DMS 273 (cell line): Measurements from ENCODE around the gene SLC17A8.
"Not testable (repeated sequence)": the region's sequence is repeated elsewhere in the genome, so short reads cannot be mapped to it uniquely, and the experiment has no call there.

ENCODE experiments used
- DNase-seq: peaks from one replicate; lab custom pipeline; 2025; ENCODE audit not compliant: unreplicated experiment; lab: John Stamatoyannopoulos, UW

SLC17A8 gene

DNA sequence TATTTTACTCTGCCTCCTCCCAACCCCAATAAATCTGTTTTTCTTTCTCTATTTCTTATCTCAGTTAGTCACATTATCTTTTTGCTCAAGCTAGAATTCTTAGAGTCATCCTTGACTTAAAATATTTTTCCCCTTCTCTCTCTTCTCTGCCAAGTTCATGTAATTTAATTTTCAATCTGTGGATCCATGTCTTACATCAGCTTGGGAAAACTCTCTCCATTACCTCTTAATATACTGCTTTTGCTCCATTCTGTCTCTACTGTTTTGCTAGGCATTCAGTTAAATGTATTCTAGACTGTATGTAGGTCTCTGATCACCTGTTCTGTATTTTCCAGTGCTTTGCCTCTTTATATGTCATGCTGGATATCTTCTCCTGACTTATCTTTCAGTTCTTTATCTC, 65.8 kb downstream of the SLC17A8 start:
- DNase-seq, result no peak

DNA sequence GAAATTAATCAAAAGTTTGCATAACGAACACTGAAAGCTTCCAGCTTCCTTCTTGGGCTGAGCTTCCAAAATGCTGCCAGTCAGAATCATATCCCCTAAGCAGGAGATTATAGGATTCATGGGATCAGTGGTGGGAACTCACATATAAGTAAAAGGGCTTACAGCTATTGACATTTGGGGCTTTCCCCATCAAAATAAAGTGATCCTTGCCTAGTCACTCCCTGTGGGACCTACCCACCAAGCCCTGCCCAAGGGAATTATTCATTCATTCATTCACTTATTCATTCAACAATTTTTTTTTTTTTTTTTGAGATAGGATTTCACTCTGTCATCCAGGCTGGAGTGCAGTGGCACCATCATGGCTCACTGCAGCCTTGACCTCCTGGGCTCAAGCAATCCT, 69.3 kb downstream of the SLC17A8 start:
- no peak for DNase-seq

DNA sequence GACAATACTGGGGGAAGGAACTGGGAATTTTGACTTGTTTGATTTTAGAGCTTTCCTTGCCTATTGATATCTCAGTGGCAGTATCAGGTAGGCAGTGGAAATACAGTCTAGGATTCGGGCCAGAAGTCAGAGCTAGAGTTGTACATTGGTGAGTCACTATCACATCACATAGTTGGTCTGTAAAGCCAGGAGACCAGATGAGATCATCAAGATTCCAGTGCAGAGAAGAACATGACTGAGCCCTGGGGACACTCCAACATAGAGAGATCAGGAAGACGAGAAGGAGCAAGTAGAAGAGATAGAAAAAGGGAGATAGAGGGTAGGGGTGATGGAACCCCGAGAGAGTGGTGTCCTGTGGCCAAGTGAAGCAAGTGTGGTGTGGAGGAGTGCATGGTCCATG, 70.2 kb downstream of the SLC17A8 start:
- no peak for DNase-seq

DNA sequence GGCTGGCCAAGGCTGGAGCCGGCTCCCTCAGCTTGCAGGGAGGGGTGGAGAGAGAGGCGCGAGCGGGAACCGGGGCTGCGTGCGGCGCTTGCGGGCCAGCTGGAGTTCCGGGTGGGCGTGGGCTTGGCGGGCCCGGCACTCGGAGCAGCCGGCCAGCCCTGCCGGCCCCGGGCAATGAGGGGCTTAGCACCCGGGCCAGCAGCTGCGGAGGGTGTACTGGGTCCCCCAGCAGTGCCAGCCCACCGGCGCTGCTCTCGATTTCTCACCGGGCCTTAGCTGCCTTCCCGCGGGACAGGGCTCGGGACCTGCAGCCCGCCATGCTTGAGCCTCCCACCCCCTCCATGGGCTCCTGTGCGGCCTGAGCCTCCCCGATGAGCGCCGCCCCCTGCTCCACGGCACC, 73.4 kb downstream of the SLC17A8 start:
- DNase-seq, result not testable (repeated sequence)

DNA sequence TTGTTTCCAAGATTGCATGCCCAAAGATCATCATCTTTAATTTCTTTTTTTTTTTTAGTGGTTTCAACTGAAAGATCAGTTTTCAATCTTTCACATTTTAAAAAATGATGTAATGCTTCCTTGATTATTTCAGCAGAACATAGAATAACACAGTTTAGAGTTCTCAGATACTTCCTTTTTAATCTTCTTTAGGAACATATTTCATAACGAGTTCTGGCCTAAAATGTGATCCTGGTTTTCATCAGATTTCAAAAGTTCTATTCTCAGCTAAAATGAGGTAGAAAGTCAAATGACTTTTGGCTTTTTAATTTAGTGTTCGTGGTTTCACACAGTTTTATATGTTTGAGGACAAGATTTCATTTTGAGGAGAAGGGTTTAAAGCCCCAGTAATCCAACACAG, 76.8 kb downstream of the SLC17A8 start:
- no peak for DNase-seq

DNA sequence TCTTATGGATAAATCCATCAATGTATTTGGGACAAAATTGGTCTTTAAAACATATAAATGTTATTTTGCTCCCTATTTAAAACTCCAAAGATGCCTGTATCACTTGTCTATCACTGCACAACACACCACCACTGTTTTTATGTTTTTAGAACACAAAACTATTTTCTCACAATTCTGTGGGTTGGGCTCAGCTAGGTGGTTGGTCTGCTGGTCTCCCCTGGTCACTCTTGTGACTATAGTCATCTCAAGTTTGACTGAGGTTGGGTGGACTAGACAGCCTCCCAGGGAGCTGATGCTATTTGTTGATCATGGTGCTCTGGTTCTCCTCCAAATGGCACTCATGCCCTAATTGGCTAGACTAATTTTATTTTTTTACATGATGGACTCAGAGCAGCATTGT, 77.3 kb downstream of the SLC17A8 start:
- DNase-seq, result no peak

DNA sequence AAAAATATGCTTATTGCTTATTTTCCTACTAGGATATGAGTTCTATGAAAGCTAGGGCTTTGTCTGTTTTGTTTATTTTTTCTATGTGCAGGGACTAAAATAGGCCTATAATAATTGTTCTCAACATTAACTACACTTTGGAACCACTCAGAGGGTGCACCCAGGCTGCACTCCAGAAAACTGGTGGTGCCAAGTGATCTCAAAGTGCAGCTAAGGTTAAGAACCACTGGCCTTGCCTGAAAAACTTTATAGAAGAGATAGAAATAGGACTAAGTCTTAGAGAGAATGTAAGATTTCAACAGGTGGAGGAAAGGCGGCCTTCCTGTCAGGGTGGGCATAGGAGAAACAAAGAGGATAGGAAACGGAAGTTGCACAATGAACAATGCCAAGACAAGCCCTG, 79.1 kb downstream of the SLC17A8 start:
- DNase-seq, result no peak

DNA sequence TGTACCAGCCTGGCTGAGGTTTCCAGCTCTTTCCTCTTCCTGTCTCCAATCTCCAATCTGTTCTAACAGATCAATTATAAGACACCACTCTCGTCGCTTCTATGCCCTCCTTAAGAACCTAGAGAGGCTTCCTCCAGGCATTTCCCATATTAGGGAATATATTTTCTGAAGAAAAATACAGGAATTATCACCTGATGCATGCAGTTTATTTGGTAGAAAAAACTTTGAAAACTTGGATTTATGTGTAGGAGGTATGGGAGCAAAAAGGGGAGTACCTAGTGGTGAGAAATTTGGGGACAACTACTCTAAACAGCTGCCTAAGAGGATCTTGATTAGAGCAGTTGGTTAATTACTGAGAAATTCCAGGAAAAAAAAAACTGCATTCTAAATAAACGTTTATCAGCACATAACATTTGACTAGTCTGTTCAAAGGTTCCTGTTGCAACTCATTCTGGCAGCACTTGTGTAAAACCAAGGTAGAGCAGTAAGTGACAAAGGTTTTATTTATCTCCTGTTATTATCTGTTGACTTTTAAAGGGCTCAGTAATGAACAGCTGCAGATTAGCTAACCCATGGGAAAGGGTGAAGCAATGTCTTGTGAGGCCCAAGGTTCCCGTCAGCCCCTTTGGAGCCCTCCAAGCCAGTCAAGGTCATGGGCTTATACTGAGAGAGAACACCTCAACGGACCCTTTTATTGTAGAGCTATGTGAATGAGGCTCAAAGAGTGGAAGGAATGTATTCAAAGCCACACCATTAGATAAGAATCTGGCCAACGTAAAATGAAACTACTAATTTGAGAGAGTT, 80.4 kb downstream of the SLC17A8 start:
- no peak for DNase-seq

DNA sequence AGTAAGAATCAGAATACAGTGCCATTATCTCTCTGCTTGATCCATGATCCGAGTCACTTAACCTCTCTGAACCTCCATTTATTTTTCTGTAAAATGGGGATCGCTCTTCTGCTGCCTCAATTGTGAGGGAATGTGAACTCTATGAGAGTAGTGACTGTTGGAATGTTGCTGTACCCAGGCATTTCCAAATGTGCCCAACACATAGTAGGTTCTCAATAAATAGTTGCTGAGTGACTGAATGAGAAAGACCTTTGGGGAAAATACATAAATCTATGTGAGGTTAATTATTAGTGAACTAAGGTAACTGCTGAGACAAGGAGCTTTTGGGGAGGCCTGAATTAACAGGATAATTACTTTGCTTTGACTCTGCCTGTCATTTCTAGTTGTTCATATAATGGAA, 82.9 kb downstream of the SLC17A8 start:
- DNase-seq, result no peak

DNA sequence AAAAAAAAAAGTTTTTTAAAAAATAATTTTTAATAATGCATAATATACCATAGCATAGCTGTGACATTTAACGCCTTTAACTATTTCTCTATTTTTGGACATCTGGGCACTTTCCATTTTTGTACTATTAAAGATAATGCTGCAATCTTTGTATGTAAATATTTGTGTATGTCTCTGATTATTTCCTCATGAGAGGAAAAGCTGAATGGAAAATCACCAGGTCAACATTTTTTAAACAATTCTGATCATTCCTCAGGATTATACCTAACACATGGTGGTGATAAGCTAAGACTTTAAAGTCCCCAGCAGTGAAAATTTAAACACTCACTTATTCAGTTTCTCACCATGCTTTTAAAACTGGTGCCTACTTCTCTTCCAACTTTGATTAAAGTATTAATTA, 85.5 kb downstream of the SLC17A8 start:
- no peak for DNase-seq

DNA sequence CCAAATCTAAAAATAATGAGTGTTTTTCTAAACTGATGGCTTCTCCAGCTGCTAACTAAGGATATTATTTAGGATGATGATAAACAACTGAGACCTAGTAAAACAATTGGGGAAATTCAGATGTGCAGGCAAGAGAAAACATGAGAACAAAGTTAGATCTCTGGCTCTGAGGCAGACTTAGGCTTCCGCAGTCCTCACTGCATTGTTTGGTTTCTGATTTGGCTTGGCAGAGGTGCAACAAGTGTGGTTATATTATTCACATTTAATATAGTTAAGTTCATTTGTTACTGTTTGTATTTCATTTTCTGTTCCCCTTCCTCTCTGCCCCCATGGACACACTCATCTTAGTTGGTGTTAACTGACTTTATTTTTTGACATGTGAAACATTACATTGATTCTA, 86.6 kb downstream of the SLC17A8 start:
- no peak for DNase-seq

DNA sequence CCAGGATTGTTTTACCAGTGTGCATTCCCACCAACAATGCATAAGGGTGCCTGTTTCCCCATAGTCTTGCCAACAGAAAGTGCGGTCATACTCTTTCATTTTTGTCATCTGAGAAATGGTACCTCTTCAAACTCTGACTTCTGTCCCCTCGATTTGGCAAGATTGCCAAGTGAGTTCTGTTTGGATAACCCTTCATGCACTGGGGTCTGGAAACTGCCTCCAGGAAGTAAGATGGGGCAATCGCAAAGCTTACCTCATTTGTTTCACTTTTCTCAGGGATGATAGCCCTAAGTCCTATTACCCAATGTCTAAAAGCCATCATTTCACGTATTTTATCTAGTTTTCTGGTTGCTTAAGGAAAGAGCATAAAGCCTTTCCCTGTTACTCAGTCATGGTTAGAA, 88.2 kb downstream of the SLC17A8 start:
- no peak for DNase-seq

DNA sequence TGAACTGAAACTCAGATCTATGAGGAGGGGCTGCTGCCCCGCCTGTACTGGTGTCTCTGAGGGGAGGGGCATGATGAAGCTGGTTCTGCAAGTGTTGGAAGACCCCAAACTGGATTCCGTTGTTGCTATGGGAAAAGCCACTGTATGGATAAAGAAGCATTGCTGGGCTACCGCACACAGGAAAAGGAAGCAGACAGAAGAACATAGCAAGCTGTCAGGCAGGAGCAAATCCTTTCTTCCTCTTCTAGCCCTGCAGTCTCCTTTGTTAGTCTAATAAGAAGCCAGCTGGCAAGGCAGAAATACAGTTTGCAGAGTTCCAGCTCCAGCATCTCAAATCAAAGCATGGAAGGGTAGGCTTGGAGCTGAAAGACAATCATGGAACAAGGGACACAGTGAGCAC, 90.5 kb downstream of the SLC17A8 start:
- no peak for DNase-seq

DNA sequence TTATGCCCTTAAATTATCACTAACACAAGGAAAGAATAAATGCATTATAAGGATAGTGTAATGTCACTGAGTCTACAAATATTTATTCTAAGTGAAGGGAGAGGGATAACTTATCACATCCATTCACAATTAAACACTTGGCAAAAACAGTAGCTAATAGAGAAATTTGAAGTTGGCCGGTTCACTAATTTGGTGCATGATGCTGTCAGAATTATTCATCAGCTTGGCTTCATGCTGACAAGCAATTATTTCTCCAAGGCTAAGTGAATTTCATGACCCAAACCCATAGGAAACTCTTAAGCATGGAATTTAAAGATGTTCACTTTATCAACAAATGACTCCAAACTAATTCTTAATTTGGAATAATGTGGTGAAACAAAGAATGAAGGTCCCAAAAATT, 91.8 kb downstream of the SLC17A8 start:
- DNase-seq, result no peak

DNA sequence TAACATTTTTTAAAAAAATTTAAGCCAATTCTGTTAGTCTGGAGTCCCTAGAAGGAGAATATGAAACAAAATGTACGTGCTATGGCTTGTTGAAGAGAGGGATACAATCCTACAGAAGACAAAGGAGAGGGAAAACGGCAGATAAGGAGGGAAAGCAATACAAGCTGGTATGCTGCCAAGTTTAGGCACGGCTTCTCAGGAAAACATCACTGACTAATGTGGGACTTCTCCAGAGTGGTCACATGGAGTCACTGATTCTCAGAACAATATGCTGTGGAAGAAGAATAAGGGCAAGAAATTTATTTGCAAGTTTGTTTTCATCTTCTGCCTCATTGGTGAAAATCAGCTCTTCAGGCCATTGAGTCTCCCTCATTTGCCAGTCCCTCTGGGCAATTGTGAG, 93.9 kb downstream of the SLC17A8 start:
- no peak for DNase-seq

DNA sequence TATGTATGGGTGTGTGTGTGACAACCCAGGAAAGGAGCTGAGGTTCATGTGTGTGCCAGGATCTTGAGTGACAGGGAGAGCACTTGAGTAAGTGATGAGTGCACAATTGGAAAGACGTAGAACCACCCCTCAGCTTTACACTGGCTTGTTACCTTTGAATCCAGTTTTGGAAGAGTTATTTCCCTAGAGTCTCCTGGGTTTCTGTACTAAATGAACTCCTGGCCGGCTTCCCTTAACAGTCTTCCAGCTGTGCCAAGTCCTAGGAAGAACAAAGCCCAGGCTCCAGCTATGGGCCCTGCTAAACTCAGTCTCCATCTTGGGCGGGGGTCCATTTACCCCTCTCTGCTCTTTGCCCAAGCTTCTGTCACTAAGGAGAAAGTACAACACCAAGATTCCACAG, 97.1 kb downstream of the SLC17A8 start:
- no peak for DNase-seq

DNA sequence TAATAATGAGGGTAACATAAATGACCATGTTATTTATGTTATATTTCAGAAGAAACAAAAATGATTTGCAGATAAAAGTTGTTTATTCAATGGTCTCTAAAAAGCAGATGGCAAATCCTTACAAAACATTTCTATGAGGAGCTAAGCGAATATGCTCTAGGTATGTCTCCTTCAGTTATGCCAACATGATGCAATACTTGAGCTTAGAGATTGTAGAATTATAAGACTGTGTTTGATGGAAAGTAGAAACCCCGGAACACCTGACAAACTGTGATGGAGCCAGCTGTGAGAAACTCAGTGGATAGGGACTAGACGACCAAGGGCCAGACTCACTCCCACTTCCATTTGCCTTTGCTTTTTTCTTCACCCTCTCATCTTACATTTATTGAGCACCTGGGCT, 99.0 kb downstream of the SLC17A8 start:
- DNase-seq, result no peak

DNA sequence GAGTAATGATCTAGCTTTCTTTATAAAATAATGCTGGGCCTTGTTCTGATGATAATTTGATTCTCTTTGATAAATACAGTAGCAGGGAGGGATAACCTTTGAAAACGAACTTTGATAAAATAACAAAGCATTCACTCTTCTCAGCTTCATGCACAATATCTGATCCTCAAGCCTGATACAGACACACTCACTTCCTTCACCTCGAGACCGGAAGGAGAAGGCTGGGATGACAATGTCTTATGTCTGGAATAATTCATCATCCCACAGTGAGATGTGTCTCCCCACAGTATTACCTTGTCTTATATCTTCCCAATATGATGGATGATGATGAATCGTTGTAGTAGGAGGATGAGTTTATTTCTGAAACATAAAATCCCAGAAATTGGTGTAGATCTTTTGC, 101.3 kb downstream of the SLC17A8 start:
- no peak for DNase-seq

DNA sequence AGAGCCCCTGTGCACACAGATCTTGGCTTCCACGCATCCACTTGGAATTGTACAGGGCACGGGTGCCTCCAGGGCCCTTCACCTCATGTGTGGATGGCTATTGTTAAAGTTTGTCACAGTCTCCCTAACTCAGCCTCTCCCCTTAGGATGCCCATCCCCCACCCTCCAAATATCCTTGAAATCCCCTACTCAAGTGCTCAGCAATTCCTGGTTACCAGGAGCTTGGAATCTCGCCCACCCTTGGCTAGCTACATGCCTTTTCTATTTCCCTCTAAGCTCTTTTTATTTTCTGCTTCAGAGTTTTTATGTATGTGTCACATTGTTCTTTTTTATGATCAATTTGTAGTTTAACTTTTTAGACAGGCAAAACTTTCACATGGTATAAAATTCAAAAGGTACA, 103.8 kb downstream of the SLC17A8 start:
- DNase-seq, result no peak

DNA sequence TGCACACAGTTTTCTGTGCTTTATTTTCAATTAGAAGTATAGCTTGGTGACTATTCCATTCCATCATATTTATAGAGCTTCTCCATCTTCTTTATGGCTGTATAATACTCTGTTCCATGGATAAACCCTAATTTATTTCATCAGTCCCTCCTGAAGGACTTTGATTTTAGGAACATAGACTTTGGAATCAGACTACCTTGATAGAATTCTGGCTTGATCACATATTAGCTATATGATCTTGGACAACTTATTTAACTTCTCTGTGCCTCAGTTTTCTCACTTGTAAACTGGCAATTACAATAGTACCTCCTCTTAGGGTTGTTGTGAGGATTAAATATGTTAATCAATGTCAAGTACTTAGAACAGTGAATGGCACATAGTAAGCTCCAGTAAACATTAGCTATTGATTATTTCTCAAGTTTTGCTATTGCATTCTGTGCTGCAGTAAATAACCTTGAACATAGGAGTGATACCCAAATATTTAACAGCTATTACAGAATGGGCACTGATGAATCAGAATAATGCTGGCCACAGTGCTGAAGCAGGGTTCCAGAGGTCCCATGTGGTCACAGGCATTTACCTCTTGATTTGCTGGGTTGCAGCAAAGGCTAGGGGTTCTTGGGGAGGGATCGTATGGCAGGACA, 104.6 kb downstream of the SLC17A8 start:
- DNase-seq, result no peak

DNA sequence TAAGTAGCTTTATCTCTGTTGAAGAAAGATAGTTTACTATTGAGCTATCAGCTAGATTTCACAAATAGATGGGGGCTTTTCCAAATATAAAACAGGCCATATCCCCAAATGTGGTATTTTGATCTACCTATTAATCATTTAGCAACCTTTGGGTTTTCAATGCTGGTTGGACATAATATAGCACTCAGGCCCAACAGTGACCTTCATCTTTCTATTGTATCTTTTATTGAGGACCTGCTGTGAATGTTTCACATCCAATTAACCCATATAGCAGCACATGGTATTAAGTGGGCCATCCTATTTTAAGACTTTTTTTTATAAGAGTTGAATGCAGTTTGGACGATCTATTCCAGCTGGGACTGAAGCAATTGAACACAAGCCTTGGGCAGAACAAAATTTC, 106.8 kb downstream of the SLC17A8 start:
- DNase-seq, result no peak

DNA sequence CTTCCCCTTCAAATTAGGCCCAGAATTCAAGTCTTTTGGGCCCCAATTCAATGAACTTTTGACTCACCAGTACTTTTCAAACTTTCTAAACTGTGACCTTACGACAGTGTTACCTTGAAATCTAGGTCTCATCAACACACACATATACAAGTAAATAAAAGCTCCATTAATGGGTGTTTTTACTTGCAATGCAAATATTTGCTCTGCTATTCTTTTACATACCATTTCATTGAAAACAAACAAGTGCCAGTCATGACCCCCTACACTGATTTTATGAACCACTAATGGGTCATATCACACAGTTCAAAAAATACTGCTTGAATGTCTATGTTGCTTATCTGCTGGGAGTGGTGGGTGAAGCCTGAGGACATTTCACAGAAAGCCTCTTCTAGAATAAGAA, 107.7 kb downstream of the SLC17A8 start:
- no peak for DNase-seq

DNA sequence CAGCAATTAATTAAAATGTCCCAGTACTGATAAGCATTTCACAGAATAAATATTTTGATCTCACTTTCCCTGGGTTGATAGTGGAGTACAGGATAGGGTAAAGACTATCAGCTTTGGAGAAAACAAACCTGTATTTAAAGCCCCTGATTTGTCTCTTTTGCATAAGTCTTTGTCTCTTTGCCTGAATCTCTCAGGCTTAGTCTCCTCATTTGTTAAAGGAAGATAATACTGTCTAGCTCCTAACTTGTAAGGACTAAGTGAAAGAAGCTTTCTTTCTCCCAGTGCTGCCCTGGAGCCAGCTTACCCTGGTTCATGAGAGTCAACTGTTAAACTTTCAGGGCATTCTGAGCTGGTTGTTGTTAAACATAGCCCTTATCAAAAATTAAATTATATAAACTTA, 111.3 kb downstream of the SLC17A8 start:
- no peak for DNase-seq
